DOHH2 (cell line): Measurements from ENCODE around the gene DPP6.

Experiments used
- H3F3A ChIP-seq: fragments of 200-600 bp; sonication (generic), shearing (Covaris generic); 2 replicates; pipeline ENCODE4 v1.6.0; 2016; ENCODE audit warnings: antibody characterized with exemption, mild to moderate bottlenecking; ENCODE audit not compliant: control insufficient read depth, insufficient read depth
- H3K27ac ChIP-seq: fragments of 200-600 bp; sonication (generic); 2 replicates; pipeline ENCODE4 v1.5.1; 2014; ENCODE audit warnings: low read depth, mild to moderate bottlenecking, low read length, moderate library complexity
- H3K27me3 ChIP-seq: fragments of 200-600 bp; sonication (generic); 2 replicates; pipeline ENCODE4 v1.6.1; 2014; ENCODE audit warnings: mild to moderate bottlenecking, low read length, mixed read lengths; ENCODE audit not compliant: control insufficient read depth
- H3K36me3 ChIP-seq: fragments of 200-600 bp; sonication (generic); 2 replicates; pipeline ENCODE4 v1.6.1; 2014; ENCODE audit warnings: mild to moderate bottlenecking, low read length, moderate library complexity, mixed read lengths; ENCODE audit not compliant: control insufficient read depth
- H3K4me1 ChIP-seq: fragments of 200-600 bp; sonication (generic); 2 replicates; pipeline ENCODE4 v1.6.1; 2014; ENCODE audit warnings: mild to moderate bottlenecking, low read length, mixed read lengths; ENCODE audit not compliant: control insufficient read depth
- H3K4me2 ChIP-seq: fragments of 200-600 bp; sonication (generic); 2 replicates; pipeline ENCODE4 v1.6.0; 2014; ENCODE audit warnings: mild to moderate bottlenecking, low read length, moderate library complexity
- H3K4me3 ChIP-seq: fragments of 200-600 bp; sonication (generic); 2 replicates; pipeline ENCODE4 v1.5.1; 2014; ENCODE audit warnings: mild to moderate bottlenecking, low read length, mixed read lengths
- H3K79me2 ChIP-seq: fragments of 200-600 bp; sonication (generic); 2 replicates; pipeline ENCODE4 v1.6.1; 2014; ENCODE audit warnings: mild to moderate bottlenecking, low read length, mixed read lengths; ENCODE audit not compliant: control insufficient read depth
- H3K9me2 ChIP-seq: fragments of 200-600 bp; sonication (generic); replicated peaks from 2 replicates; pipeline ENCODE4 v1.6.1; 2014; ENCODE audit warnings: mild to moderate bottlenecking, low read length, mixed read lengths; ENCODE audit not compliant: control insufficient read depth
- H3K9me3 ChIP-seq: fragments of 200-600 bp; sonication (generic); 2 replicates; pipeline ENCODE4 v1.6.1; 2014; ENCODE audit warnings: antibody characterized with exemption, low read length, mixed read lengths; ENCODE audit not compliant: control insufficient read depth, insufficient read depth
- H4K20me1 ChIP-seq: fragments of 200-600 bp; sonication (generic); 2 replicates; pipeline ENCODE4 v1.6.0; 2014; ENCODE audit warnings: low read depth, mild to moderate bottlenecking, antibody characterized with exemption, low read length, moderate library complexity; ENCODE audit not compliant: control insufficient read depth, insufficient read depth
- CTCF ChIP-seq: fragments of 200-600 bp; sonication (generic); IDR thresholded peaks from one replicate; pipeline ENCODE4 v1.5.1; 2014; ENCODE audit warnings: antibody characterized with exemption, mild to moderate bottlenecking, low read depth, low read length; ENCODE audit not compliant: poor library complexity, severe bottlenecking
- EZH2phosphoT487 ChIP-seq: fragments of 200-600 bp; sonication (generic); IDR thresholded peaks from 2 replicates; pipeline ENCODE4 v1.6.1; 2017; ENCODE audit warnings: borderline replicate concordance, mild to moderate bottlenecking, antibody characterized with exemption, low read length, moderate library complexity, mixed read lengths

Gene DPP6

DNA sequence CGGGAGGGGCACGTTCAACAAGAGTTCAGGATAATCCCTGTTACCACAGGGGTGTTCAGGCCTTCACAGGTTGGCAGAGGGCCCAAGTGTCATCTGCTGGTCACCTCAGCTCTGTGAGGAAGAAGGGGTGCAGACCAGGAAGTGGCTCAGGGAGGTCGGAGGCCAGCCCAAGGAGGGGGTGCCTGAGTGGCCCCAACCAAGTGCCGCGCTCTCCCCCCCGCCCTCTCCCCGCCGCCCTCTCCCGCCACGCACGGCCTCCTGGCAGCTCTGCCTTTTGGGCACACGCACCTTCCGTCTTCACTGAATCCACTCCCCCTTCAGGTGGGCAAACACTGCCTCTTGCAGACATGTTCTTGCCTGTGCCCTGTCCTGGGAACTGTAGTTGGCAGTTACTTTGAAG lies 705.6 kb downstream of the DPP6 start:
- Histone ChIP-seq H3K4me1 (no peaks in the 10 kb centered on the region), H3F3A (no peaks in the 10 kb centered on the region), H3K27me3 (no peaks in the 10 kb centered on the region), H3K9me3 (no peaks in the 10 kb centered on the region), H3K36me3 (no peaks in the 10 kb centered on the region), H4K20me1 (no peaks in the 10 kb centered on the region), H3K4me2 (no peak overlapping the region), H3K9me2 (no peaks in the 10 kb centered on the region), H3K79me2 (no peaks in the 10 kb centered on the region), H3K27ac (no peak overlapping the region), H3K4me3 (no peak overlapping the region)
- TF ChIP-seq EZH2phosphoT487: no peak
- TF ChIP-seq CTCF: no peak

DNA sequence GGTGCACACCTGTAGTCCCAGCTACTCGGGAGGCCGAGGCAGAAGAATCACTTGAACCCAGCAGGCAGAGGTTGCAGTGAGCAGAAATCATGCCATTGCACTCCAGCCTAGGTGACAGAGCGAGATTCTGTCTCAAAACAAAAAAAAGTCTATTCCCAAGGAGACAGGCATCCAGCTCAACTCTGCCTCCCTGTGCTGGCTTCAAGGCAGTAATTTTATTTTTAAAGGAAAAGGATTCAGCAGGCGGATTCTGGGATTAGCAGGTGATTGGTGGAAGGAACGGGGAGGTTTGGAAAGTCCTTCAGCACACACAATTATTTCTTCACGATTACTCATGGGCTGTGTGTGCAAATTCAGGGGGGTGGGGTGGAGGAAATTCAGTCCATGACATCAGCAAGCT lies 707.8 kb downstream of the DPP6 start:
- Histone ChIP-seq H3K4me1 (no peaks in the 10 kb centered on the region), H3F3A (no peaks in the 10 kb centered on the region), H3K27me3 (no peaks in the 10 kb centered on the region), H4K20me1 (no peaks in the 10 kb centered on the region), H3K27ac (no peak overlapping the region), H3K4me3 (no peak overlapping the region), H3K36me3 (no peaks in the 10 kb centered on the region), H3K79me2 (no peaks in the 10 kb centered on the region), H3K9me3 (no peaks in the 10 kb centered on the region), H3K4me2 (no peak overlapping the region), H3K9me2 (no peaks in the 10 kb centered on the region)
- TF ChIP-seq EZH2phosphoT487 (no peak), CTCF (no peak)

DNA sequence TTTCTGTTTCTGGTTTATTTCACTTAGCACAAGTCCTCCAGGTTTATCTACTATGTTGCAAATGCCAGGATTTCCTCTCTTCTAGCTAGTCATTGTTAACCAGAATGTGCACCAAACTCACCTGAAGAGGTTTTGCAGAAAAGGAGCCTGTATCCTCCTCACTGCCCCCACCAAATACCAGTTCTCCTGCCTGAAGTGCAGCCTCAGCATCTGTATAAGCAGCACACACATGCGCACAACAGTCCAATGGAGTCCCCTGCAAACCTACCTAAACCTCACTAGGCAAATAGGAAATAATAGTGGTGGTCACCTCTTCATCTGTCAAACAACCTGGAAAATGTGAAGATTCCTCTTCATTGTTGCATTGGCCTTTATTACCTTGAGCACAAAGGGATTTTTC lies 712.9 kb downstream of the DPP6 start:
- Histone ChIP-seq H4K20me1 (no peaks in the 10 kb centered on the region), H3K4me2 (no peak overlapping the region), H3K27ac (no peak overlapping the region), H3K9me3 (no peaks in the 10 kb centered on the region), H3K79me2 (no peaks in the 10 kb centered on the region), H3K27me3 (no peaks in the 10 kb centered on the region), H3K9me2 (no peaks in the 10 kb centered on the region), H3K4me1 (no peaks in the 10 kb centered on the region), H3F3A (no peaks in the 10 kb centered on the region), H3K4me3 (no peak overlapping the region), H3K36me3 (no peaks in the 10 kb centered on the region)
- TF ChIP-seq CTCF (no peak), EZH2phosphoT487 (no peak)

DNA sequence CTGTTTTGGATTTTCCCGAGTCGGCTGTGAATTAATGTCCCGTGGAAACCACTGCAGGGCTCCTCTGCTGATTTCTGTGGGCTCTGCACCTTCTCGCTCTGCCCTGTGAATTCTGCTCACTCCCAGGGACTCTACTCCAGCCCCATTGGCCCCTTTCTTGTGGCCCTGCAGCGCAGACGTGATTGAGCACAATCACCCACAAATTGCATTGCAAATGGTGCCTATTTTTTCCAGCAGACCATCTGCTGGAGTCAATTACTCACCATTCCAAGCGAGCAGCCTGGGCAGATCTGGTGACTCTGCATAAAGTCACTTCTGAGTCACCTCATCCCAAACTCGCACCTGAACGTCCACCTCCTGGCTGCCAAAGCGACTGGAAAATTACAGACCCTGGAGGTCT lies 714.9 kb downstream of the DPP6 start:
- no peaks in the 10 kb centered on the region for H3K4me1 ChIP-seq
- no peak for TF ChIP-seq CTCF
- no peak for TF ChIP-seq EZH2phosphoT487
- H3K4me2 ChIP-seq: no peak overlapping the region
- H3F3A ChIP-seq: no peaks in the 10 kb centered on the region
- H3K9me3 ChIP-seq: no peaks in the 10 kb centered on the region
- H3K79me2 ChIP-seq: no peaks in the 10 kb centered on the region
- H3K4me3 ChIP-seq: no peak overlapping the region
- no peaks in the 10 kb centered on the region for H3K36me3 ChIP-seq
- no peak overlapping the region for H3K27ac ChIP-seq
- H3K27me3 ChIP-seq: no peaks in the 10 kb centered on the region
- no peaks in the 10 kb centered on the region for H3K9me2 ChIP-seq
- no peaks in the 10 kb centered on the region for H4K20me1 ChIP-seq
